ENCODE data around the gene ITFG2. TPM values are rescaled to one million over a fixed set of nuclear protein-coding genes. Genes with fewer than 3 reads are reported as not detected.

ITFG2 gene
- total and polyA plus RNA-seq, 2 of the 13 experiments (the other 11 are each of a cell fraction or from before 2014, with no cell fraction given), result 14.8 to 15.5 TPM

DNA sequence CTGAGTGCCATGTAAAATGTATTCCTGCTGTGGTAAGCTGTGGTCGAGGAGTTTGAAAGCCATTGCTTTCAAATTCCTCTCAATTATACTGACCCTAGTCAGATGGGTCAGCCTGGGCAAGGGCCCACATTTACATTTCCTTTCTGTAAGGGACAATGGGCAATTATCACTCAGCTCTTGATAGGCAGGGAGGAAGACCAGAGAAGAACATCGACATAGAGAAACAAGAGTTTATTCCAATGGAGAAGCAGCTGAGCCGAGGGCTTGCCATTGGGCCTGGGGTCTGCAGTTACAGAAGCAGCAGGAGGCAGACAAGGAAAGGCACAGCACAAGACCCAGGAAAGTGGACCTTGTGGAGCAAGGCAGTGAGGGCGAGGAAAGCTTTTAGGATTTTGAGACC lies 12.7 kb downstream of the ITFG2 start (continued):
- TF ChIP-seq, protein P1, sequence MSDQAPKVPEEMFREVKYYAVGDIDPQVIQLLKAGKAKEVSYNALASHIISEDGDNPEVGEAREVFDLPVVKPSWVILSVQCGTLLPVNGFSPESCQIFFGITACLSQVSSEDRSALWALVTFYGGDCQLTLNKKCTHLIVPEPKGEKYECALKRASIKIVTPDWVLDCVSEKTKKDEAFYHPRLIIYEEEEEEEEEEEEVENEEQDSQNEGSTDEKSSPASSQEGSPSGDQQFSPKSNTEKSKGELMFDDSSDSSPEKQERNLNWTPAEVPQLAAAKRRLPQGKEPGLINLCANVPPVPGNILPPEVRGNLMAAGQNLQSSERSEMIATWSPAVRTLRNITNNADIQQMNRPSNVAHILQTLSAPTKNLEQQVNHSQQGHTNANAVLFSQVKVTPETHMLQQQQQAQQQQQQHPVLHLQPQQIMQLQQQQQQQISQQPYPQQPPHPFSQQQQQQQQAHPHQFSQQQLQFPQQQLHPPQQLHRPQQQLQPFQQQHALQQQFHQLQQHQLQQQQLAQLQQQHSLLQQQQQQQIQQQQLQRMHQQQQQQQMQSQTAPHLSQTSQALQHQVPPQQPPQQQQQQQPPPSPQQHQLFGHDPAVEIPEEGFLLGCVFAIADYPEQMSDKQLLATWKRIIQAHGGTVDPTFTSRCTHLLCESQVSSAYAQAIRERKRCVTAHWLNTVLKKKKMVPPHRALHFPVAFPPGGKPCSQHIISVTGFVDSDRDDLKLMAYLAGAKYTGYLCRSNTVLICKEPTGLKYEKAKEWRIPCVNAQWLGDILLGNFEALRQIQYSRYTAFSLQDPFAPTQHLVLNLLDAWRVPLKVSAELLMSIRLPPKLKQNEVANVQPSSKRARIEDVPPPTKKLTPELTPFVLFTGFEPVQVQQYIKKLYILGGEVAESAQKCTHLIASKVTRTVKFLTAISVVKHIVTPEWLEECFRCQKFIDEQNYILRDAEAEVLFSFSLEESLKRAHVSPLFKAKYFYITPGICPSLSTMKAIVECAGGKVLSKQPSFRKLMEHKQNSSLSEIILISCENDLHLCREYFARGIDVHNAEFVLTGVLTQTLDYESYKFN (CRISPR knock-in tag; conservative IDR thresholded peaks at IDR 0.05), result no peak

- no peak overlapping the region for H2AFZ ChIP-seq (ENCODE audit: low read length)
- FAIRE-seq (no peak), ATAC-seq (no peak), DNase-seq (ENCODE audit: low spot score) (no peak)
- H3K4me3 ChIP-seq (replicated peaks in 1 of 3; ENCODE audit: insufficient read depth in 1 of 3, low read depth in 2 of 3, low read length in 3 of 3), result no peak overlapping the region
- no peak overlapping the region for H3K9ac ChIP-seq (ENCODE audit: insufficient read depth, low read depth, low read length)
- H3K4me2 ChIP-seq (ENCODE audit: low read depth, low read length), result no peak overlapping the region
- no peaks in the 10 kb centered on the region for H3K79me2 ChIP-seq (ENCODE audit: insufficient read depth, low read length)
- in situ Hi-C loops (cut with HindIII; ENCODE audit: extremely low pct_ligation_motif_present, low pct_unique_long_range_greater_than_20kb) (no loop called here), intact Hi-C loops (cut with micrococcal nuclease; ENCODE audit: unreplicated experiment) (no loop called here)
- H3K27me3 ChIP-seq (ENCODE audit: control insufficient read depth in 1 of 2, insufficient read depth in 2 of 2, low read length in 2 of 2), result no peaks in the 10 kb centered on the region
- peaks cover 18 to 63% of the 10 kb centered on the region in 2 experiments; a peak in 4 of 5 replicates for H3K36me3 ChIP-seq (replicated peaks in 1 of 2; ENCODE audit: control insufficient read depth in 1 of 2, insufficient read depth in 2 of 2, low read length in 2 of 2)
- 94% methylated on average over 3 of the region's 3 CpGs for WGBS (ENCODE audit: low lambda C conversion rate)
- no peaks in the 10 kb centered on the region for H4K20me1 ChIP-seq (ENCODE audit: insufficient read depth, low read length)
- no TSS peak for BruUV-seq (replicated peaks)
- CTCF ChIA-PET (ENCODE audit: low intra/inter-chr PET ratio, low total read pairs), result no interaction called here
- POLR2A ChIA-PET, result interaction anchor here (1.3 kb wide), 1 partner anchor 23 kb away, joined by 3 read pairs; no protein-coding TSS in a partner anchor
- H3K4me1 ChIP-seq (ENCODE audit: insufficient read depth, low read length), result no peaks in the 10 kb centered on the region
- no peaks in the 10 kb centered on the region for H3K9me3 ChIP-seq (ENCODE audit: low read length)
- H3K27ac ChIP-seq (ENCODE audit: extremely low read length, insufficient read depth, low read length), result no peak overlapping the region
- TF ChIP-seq ZNF44 (CRISPR knock-in tag; IDR thresholded peaks at IDR 0.05) (no peak), ZBTB39 (CRISPR knock-in tag; IDR thresholded peaks at IDR 0.05) (no peak)
- TF ChIP-seq, protein P2, sequence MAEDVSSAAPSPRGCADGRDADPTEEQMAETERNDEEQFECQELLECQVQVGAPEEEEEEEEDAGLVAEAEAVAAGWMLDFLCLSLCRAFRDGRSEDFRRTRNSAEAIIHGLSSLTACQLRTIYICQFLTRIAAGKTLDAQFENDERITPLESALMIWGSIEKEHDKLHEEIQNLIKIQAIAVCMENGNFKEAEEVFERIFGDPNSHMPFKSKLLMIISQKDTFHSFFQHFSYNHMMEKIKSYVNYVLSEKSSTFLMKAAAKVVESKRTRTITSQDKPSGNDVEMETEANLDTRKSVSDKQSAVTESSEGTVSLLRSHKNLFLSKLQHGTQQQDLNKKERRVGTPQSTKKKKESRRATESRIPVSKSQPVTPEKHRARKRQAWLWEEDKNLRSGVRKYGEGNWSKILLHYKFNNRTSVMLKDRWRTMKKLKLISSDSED (CRISPR knock-in tag; IDR thresholded peaks at IDR 0.05), result no peak
- TF ChIP-seq, protein P3, sequence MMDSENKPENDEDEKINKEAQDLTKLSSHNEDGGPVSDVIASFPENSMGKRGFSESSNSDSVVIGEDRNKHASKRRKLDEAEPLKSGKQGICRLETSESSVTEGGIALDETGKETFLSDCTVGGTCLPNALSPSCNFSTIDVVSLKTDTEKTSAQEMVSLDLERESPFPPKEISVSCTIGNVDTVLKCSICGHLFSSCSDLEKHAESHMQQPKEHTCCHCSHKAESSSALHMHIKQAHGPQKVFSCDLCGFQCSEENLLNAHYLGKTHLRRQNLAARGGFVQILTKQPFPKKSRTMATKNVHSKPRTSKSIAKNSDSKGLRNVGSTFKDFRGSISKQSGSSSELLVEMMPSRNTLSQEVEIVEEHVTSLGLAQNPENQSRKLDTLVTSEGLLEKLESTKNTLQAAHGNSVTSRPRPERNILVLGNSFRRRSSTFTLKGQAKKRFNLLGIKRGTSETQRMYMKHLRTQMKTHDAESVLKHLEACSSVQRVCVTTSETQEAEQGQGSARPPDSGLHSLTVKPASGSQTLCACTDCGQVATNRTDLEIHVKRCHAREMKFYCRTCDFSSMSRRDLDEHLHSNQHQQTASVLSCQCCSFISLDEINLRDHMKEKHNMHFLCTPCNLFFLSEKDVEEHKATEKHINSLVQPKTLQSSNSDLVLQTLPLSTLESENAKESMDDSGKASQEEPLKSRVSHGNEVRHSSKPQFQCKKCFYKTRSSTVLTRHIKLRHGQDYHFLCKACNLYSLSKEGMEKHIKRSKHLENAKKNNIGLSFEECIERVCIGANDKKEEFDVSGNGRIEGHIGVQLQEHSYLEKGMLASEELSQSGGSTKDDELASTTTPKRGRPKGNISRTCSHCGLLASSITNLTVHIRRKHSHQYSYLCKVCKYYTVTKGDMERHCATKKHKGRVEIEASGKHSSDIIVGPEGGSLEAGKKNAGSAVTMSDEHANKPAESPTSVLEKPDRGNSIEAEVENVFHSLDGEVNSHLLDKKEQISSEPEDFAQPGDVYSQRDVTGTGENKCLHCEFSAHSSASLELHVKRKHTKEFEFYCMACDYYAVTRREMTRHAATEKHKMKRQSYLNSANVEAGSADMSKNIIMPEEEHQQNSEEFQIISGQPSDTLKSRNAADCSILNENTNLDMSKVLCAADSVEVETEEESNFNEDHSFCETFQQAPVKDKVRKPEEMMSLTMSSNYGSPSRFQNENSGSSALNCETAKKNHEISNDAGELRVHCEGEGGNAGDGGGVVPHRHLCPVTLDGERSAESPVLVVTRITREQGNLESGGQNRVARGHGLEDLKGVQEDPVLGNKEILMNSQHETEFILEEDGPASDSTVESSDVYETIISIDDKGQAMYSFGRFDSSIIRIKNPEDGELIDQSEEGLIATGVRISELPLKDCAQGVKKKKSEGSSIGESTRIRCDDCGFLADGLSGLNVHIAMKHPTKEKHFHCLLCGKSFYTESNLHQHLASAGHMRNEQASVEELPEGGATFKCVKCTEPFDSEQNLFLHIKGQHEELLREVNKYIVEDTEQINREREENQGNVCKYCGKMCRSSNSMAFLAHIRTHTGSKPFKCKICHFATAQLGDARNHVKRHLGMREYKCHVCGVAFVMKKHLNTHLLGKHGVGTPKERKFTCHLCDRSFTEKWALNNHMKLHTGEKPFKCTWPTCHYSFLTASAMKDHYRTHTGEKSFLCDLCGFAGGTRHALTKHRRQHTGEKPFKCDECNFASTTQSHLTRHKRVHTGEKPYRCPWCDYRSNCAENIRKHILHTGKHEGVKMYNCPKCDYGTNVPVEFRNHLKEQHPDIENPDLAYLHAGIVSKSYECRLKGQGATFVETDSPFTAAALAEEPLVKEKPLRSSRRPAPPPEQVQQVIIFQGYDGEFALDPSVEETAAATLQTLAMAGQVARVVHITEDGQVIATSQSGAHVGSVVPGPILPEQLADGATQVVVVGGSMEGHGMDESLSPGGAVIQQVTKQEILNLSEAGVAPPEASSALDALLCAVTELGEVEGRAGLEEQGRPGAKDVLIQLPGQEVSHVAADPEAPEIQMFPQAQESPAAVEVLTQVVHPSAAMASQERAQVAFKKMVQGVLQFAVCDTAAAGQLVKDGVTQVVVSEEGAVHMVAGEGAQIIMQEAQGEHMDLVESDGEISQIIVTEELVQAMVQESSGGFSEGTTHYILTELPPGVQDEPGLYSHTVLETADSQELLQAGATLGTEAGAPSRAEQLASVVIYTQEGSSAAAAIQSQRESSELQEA (CRISPR knock-in tag; IDR thresholded peaks at IDR 0.05; ENCODE audit: not compliant biosample characterization), result no peak
These were observed 13.6 kb downstream of the ITFG2 start for GRCh38 chr12:2826036-2826435.
